ENCODE measurements around the gene RPTOR.

- TF ChIP-seq POLR2AphosphoS5 (IDR thresholded peaks at IDR 0.05; ENCODE audit: borderline replicate concordance, low read depth, low read length) (no peak), EZH2 (IDR thresholded peaks at IDR 0.05) (no peak)
These were observed 230.1 kb downstream of the RPTOR start for GRCh38 chr17:80774643-80775281.
